ENCODE data around the gene NUP98.

The NUP98 gene

DNA sequence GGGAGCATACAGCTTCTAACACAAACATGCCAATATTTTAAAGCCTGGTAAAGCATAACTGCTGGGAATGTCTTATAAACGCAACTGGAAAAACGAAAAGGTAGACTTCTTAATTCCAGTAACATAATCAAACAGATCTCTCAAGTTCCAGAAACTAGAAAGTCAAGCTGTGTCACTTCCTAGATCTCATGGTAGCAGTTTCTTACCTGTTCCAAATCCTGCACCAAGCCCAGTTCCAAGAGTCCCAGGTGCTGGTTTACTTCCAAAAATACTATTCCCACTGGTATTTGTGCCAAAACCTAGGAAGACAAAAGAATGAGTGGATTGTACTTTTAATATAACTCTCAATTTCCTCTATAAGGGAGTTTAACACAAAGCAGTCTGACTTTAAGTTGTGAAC lies 44.2 kb downstream of the NUP98 start:
- no peak for DNase-seq (ENCODE audit: low spot score)
- no peak for TF ChIP-seq CTCF (IDR thresholded peaks at IDR 0.05; ENCODE audit: extremely low read depth, missing control alignments)

- DNase-seq (ENCODE audit: low spot score): no peak
- no peak for TF ChIP-seq CTCF (IDR thresholded peaks at IDR 0.05; ENCODE audit: extremely low read depth, missing control alignments)
These were observed 49.6 kb downstream of the NUP98 start for GRCh38 chr11:3747704-3748103.

DNA sequence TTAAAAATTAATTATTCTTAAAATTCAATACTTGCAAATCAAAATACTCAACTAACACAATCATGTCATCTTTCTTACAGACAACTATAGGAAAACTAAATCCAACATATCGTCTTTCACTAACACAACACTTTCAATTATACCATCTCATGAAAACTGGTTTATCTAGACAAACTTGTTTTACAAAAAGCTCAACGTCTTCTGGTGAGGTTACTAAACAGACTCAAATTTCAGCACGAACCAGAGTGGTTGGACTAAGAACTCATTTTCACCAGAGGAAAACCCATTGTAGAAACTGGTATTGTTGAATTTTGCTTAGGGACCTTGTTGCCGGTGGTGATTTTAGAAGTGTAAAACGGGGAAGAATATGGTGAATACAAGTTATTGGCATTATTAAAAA lies 52.2 kb downstream of the NUP98 start:
- DNase-seq (ENCODE audit: low spot score): no peak
- TF ChIP-seq CTCF (IDR thresholded peaks at IDR 0.05; ENCODE audit: extremely low read depth, missing control alignments): no peak

GRCh38 chr11:3738723-3739122 lies 58.6 kb downstream of the NUP98 start:
- DNase-seq (ENCODE audit: low spot score): no peak
- no peak for TF ChIP-seq CTCF (IDR thresholded peaks at IDR 0.05; ENCODE audit: extremely low read depth, missing control alignments)

DNA sequence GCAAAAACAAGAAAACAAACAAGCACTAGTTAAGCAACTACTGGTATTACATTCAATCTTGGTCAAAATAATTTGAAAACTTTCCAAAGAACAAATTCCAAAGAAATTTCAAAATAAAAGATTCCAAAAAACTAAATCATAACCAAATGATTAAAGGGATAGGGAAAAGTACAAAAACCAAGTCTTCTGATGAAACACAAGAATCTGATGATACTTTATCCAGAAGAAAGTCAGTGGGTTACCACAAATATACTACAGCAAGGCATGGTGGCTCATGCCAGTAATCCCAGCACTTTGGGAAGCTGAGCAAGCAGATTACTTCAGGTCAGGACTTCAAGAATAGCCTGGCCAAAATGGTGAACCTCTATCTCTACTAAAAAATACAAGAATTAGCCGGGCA lies 59.1 kb downstream of the NUP98 start:
- TF ChIP-seq CTCF (IDR thresholded peaks at IDR 0.05; ENCODE audit: extremely low read depth, missing control alignments): no peak
- no peak for DNase-seq (ENCODE audit: low spot score)

GRCh38 chr11:3737386-3737933 lies 59.9 kb downstream of the NUP98 start:
- DNase-seq (ENCODE audit: low spot score): no peak
- no peak for TF ChIP-seq CTCF (IDR thresholded peaks at IDR 0.05; ENCODE audit: extremely low read depth, missing control alignments)

DNA sequence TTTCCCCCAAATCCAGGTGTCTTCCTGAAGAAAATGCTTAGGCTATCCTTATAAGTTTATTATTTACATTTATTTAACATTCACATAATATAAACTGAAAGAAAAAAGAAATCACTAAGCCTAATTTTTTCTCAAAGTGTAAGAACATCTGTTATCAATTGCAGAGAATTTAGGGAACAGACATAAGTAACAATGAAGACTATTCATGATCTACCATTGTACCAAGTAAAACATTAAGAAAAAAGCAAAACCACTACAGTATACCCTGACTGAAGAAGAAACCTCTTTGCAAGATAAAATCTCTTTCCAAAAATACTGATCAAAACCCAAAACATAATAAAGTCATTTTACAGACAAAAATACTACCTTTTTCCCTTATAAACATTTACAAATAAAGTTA lies 60.5 kb downstream of the NUP98 start:
- DNase-seq (ENCODE audit: low spot score): no peak
- TF ChIP-seq CTCF (IDR thresholded peaks at IDR 0.05; ENCODE audit: extremely low read depth, missing control alignments): no peak

Measured in GM20000 (cell line).